Measurements from ENCODE around the gene CCDC66.
"Not testable (repeated sequence)": the region's sequence is repeated elsewhere in the genome, so short reads cannot be mapped to it uniquely, and the experiment has no call there.

Gene CCDC66

GRCh38 chr3:56556908-56557830, at the start of gene CCDC66:
Gene CCDC66, plus strand, starts transcription at chr3:56557175. Its CDS starts 68 bp downstream, at chr3:56557243.
- DNase-seq (ENCODE audit: low read depth in 2 of 2): peak; percentile 82 to 90

GRCh38 chr3:56519641-56520040, 37.3 kb upstream of the CCDC66 start:
- no peak for DNase-seq (ENCODE audit: low read depth in 2 of 2)

- no peak for DNase-seq (ENCODE audit: low read depth in 2 of 2)
Measured at GRCh38 chr3:56522374-56522773, 34.6 kb upstream of the CCDC66 start.

- no peak for DNase-seq (ENCODE audit: low read depth in 2 of 2)
Measured at GRCh38 chr3:56525291-56525690, 31.7 kb upstream of the CCDC66 start.

GRCh38 chr3:56536735-56537134, 20.2 kb upstream of the CCDC66 start:
- no peak for DNase-seq (ENCODE audit: low read depth in 2 of 2)

GRCh38 chr3:56547486-56547885, 9.5 kb upstream of the CCDC66 start:
- no peak for DNase-seq (ENCODE audit: low read depth in 2 of 2)

GRCh38 chr3:56557831-56558170, 826 bp downstream of the CCDC66 start:
- DNase-seq (ENCODE audit: low read depth in 2 of 2): no peak

- DNase-seq (ENCODE audit: low read depth in 2 of 2): no peak
Measured at GRCh38 chr3:56573501-56573900, 16.5 kb downstream of the CCDC66 start.

- DNase-seq (ENCODE audit: low read depth in 2 of 2): not testable (repeated sequence)
Measured at GRCh38 chr3:56581941-56582340, 25.0 kb downstream of the CCDC66 start.

GRCh38 chr3:56584275-56584674, 27.3 kb downstream of the CCDC66 start:
- not testable (repeated sequence) for DNase-seq (ENCODE audit: low read depth in 2 of 2)

GRCh38 chr3:56590814-56591213, 33.8 kb downstream of the CCDC66 start:
- DNase-seq (ENCODE audit: low read depth in 2 of 2): no peak

GRCh38 chr3:56591262-56591661, 34.3 kb downstream of the CCDC66 start:
- no peak for DNase-seq (ENCODE audit: low read depth in 2 of 2)

GRCh38 chr3:56593455-56594158, 36.6 kb downstream of the CCDC66 start:
- no peak for DNase-seq (ENCODE audit: low read depth in 2 of 2)

- DNase-seq (ENCODE audit: low read depth in 2 of 2): no peak
Measured at GRCh38 chr3:56595975-56596840, 39.2 kb downstream of the CCDC66 start.

GRCh38 chr3:56608479-56608878, 51.5 kb downstream of the CCDC66 start:
- not testable (repeated sequence) for DNase-seq (ENCODE audit: low read depth in 2 of 2)

GRCh38 chr3:56610669-56611335, 53.8 kb downstream of the CCDC66 start:
- no peak for DNase-seq (ENCODE audit: low read depth in 2 of 2)

- no peak for DNase-seq (ENCODE audit: low read depth in 2 of 2)
Measured at GRCh38 chr3:56611364-56611763, 54.4 kb downstream of the CCDC66 start.

GRCh38 chr3:56612146-56612545, 55.2 kb downstream of the CCDC66 start:
- DNase-seq (ENCODE audit: low read depth in 2 of 2): no peak

GRCh38 chr3:56613016-56613415, 56.0 kb downstream of the CCDC66 start:
- DNase-seq (ENCODE audit: low read depth in 2 of 2): no peak

GRCh38 chr3:56616478-56617006, 59.6 kb downstream of the CCDC66 start:
- no peak for DNase-seq (ENCODE audit: low read depth in 2 of 2)

GRCh38 chr3:56620371-56620770, 63.4 kb downstream of the CCDC66 start:
- no peak for DNase-seq (ENCODE audit: low read depth in 2 of 2)
